ENCODE data around the gene RUFY3. TPM values are rescaled to one million over a fixed set of nuclear protein-coding genes. Genes with fewer than 3 reads are reported as not detected.
"Not testable (repeated sequence)": the region's sequence is repeated elsewhere in the genome, so short reads cannot be mapped to it uniquely, and the experiment has no call there.

RUFY3 gene
- total and polyA plus RNA-seq, 2 of the 4 experiments (the other 2 are of a cell fraction) = 19.6 to 28.9 TPM

DNA sequence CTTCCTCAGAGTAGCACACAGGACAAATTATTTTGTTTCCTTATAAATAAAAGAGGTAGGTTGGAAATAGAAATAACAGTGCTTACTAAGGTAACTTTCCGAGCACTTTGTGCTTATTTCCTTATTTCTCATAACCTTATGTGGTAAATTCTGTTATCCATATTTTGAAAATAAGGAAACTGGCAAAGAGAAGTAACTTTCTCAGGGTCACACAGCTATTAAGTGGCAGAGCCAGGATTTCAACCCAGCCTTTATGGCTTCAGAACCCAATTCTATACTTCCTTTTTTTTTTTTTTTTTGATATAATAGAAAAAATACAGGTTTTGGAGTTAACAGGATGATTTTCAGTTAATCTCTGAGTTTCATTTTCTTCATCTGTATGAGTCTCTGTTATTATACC, 30.1 kb upstream of the RUFY3 start:
- Histone ChIP-seq H4K20me1 (ENCODE audit: insufficient read depth, low read length) (peaks cover 5% of the 10 kb centered on the region; the same call in 1 of the 2 replicates), H3K14ac (replicated peaks; ENCODE audit: low read depth, low read length) (no peak overlapping the region), H2AK9ac (replicated peaks; ENCODE audit: low read depth, low read length, poor library complexity) (no peak overlapping the region), H3K56ac (ENCODE audit: extremely low read depth, insufficient read depth, low read length) (no peak overlapping the region), H2AFZ (replicated peaks; ENCODE audit: low read length, poor library complexity) (no peak overlapping the region), H3K36me3 (ENCODE audit: control insufficient read depth, insufficient read depth, low read length) (peaks cover 3% of the 10 kb centered on the region), H4K8ac (ENCODE audit: low read depth in 2 of 2, low read length in 2 of 2) (no peak overlapping the region), H3K4me2 (ENCODE audit: low read depth, low read length) (no peak overlapping the region), H4K91ac (ENCODE audit: insufficient read depth, low read depth, low read length) (no peak overlapping the region), H3K79me1 (ENCODE audit: low read depth in 1 of 2, low read length in 2 of 2) (peaks cover 19 to 30% of the 10 kb centered on the region in 2 experiments; a peak in 3 of 4 replicates), H3K27ac (ENCODE audit: insufficient read depth, low read length) (no peak overlapping the region), H3K9me1 (ENCODE audit: insufficient read depth, low read length) (no peaks in the 10 kb centered on the region), H3K9me3 (ENCODE audit: control insufficient read depth, insufficient read depth, low read length) (no peaks in the 10 kb centered on the region), H3K4ac (ENCODE audit: low read depth, low read length) (no peak overlapping the region), H2BK120ac (ENCODE audit: low read depth, low read length) (no peak overlapping the region), H2BK20ac (ENCODE audit: low read depth, low read length) (no peak overlapping the region), H3K4me1 (ENCODE audit: control insufficient read depth, insufficient read depth, low read length) (peaks cover 3% of the 10 kb centered on the region), H3K18ac (ENCODE audit: low read depth, low read length) (no peak overlapping the region), H2BK5ac (ENCODE audit: low read depth, low read length, poor library complexity, severe bottlenecking) (no peak overlapping the region), H3K4me3 (ENCODE audit: insufficient read depth, low read depth, low read length) (no peak overlapping the region), H2AK5ac (ENCODE audit: low read depth, low read length) (no peak overlapping the region), H3K23ac (ENCODE audit: low read depth, low read length) (no peak overlapping the region), H4K5ac (ENCODE audit: low read depth, low read length) (no peak overlapping the region), H2BK15ac (ENCODE audit: low read depth, low read length) (no peak overlapping the region), H3K9ac (ENCODE audit: low read depth, low read length) (no peak overlapping the region), H3K27me3 (ENCODE audit: control insufficient read depth, insufficient read depth, low read length) (no peaks in the 10 kb centered on the region)
- no peak for ATAC-seq (ENCODE audit: low read depth)
- in situ Hi-C loops (cut with MboI; ENCODE audit: low sequenced_read_pairs) = no loop called here
- dilution Hi-C loops (cut with HindIII; ENCODE audit: low sequenced_read_pairs, unreplicated experiment) = no loop called here
- TF ChIP-seq CHD1 (IDR thresholded peaks at IDR 0.05; ENCODE audit: low read depth, low read length) = no peak
- TF ChIP-seq, protein P1, sequence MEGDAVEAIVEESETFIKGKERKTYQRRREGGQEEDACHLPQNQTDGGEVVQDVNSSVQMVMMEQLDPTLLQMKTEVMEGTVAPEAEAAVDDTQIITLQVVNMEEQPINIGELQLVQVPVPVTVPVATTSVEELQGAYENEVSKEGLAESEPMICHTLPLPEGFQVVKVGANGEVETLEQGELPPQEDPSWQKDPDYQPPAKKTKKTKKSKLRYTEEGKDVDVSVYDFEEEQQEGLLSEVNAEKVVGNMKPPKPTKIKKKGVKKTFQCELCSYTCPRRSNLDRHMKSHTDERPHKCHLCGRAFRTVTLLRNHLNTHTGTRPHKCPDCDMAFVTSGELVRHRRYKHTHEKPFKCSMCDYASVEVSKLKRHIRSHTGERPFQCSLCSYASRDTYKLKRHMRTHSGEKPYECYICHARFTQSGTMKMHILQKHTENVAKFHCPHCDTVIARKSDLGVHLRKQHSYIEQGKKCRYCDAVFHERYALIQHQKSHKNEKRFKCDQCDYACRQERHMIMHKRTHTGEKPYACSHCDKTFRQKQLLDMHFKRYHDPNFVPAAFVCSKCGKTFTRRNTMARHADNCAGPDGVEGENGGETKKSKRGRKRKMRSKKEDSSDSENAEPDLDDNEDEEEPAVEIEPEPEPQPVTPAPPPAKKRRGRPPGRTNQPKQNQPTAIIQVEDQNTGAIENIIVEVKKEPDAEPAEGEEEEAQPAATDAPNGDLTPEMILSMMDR (conservative IDR thresholded peaks at IDR 0.05; ENCODE audit: low read depth, low read length) = no peak
- TF ChIP-seq SMC3 (IDR thresholded peaks at IDR 0.05; ENCODE audit: low read depth, low read length) = no peak
- no peak for TF ChIP-seq FOS (IDR thresholded peaks at IDR 0.05; ENCODE audit: low read depth, low read length)
- no peak for TF ChIP-seq CEBPB (IDR thresholded peaks at IDR 0.05; ENCODE audit: low read depth, low read length)
- no peak for DNase-seq
- ChIA-PET POLR2A (ENCODE audit: unreplicated experiment) (no interaction called here), CTCF (interaction anchor here (0.6 kb wide), 1 partner anchor 376 kb away, joined by 5 read pairs; no protein-coding TSS in a partner anchor)
- no TSS peak for BruUV-seq (replicated peaks)
- no CpG with 5 or more reads among the region's 1 CpG for WGBS, 2 experiments (ENCODE audit: extremely low coverage in 2 of 2, insufficient read length in 1 of 2)
- intact Hi-C loops (cut with micrococcal nuclease) = no loop called here

DNA sequence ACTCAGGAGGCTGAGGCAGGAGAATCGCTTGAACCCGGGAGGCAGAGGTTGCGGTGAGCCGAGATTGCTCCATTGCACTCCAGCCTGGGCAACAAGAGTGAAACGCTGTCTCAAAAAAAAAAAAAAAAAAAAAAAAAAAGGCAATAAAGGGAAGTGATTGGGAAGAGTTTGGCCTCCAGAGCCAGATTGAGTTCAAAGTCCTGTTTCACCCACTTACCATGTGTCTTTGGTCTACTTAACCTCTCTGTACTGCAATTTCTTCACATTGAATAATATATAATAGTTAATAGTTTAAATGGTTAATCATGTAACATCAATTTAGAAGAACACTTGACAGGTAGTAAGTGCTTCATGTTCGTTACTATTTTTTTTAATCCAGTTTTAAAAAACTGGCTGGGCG, 27.1 kb upstream of the RUFY3 start:
- H3K23ac ChIP-seq (ENCODE audit: low read depth, low read length); H2AK9ac ChIP-seq (replicated peaks; ENCODE audit: low read depth, low read length, poor library complexity); H3K56ac ChIP-seq (ENCODE audit: extremely low read depth, insufficient read depth, low read length); H4K5ac ChIP-seq (ENCODE audit: low read depth, low read length); H3K18ac ChIP-seq (ENCODE audit: low read depth, low read length); H4K20me1 ChIP-seq (ENCODE audit: insufficient read depth, low read length); H3K36me3 ChIP-seq (ENCODE audit: control insufficient read depth, insufficient read depth, low read length); dilution Hi-C loops (cut with HindIII; ENCODE audit: low sequenced_read_pairs, unreplicated experiment); intact Hi-C loops (cut with micrococcal nuclease); H3K4me3 ChIP-seq (ENCODE audit: insufficient read depth, low read depth, low read length); H2BK15ac ChIP-seq (ENCODE audit: low read depth, low read length); H3K4me1 ChIP-seq (ENCODE audit: control insufficient read depth, insufficient read depth, low read length); H2AK5ac ChIP-seq (ENCODE audit: low read depth, low read length); CTCF ChIA-PET; H2AFZ ChIP-seq (replicated peaks; ENCODE audit: low read length, poor library complexity); ATAC-seq (ENCODE audit: low read depth); H3K27ac ChIP-seq (ENCODE audit: insufficient read depth, low read length); H4K8ac ChIP-seq (ENCODE audit: low read depth in 2 of 2, low read length in 2 of 2); H3K4ac ChIP-seq (ENCODE audit: low read depth, low read length); H3K4me2 ChIP-seq (ENCODE audit: low read depth, low read length); BruUV-seq (replicated peaks); H2BK120ac ChIP-seq (ENCODE audit: low read depth, low read length); H3K14ac ChIP-seq (replicated peaks; ENCODE audit: low read depth, low read length); in situ Hi-C loops (cut with MboI; ENCODE audit: low sequenced_read_pairs); H3K9ac ChIP-seq (ENCODE audit: low read depth, low read length); H3K27me3 ChIP-seq (ENCODE audit: control insufficient read depth, insufficient read depth, low read length); H4K91ac ChIP-seq (ENCODE audit: insufficient read depth, low read depth, low read length); H3K9me3 ChIP-seq (ENCODE audit: control insufficient read depth, insufficient read depth, low read length); H2BK5ac ChIP-seq (ENCODE audit: low read depth, low read length, poor library complexity, severe bottlenecking); DNase-seq; POLR2A ChIA-PET (ENCODE audit: unreplicated experiment); H3K9me1 ChIP-seq (ENCODE audit: insufficient read depth, low read length); H2BK20ac ChIP-seq (ENCODE audit: low read depth, low read length): not testable (repeated sequence)
- H3K79me1 ChIP-seq (ENCODE audit: low read depth in 1 of 2, low read length in 2 of 2) = peaks cover 9 to 19% of the 10 kb centered on the region in 2 experiments; a peak in 3 of 4 replicates
- WGBS, 2 experiments (ENCODE audit: extremely low coverage in 2 of 2, insufficient read length in 1 of 2) = no CpG with 5 or more reads among the region's 7 CpGs

Data from IMR-90 (cell line).